Measurements from ENCODE around the gene DDOST.

DNA sequence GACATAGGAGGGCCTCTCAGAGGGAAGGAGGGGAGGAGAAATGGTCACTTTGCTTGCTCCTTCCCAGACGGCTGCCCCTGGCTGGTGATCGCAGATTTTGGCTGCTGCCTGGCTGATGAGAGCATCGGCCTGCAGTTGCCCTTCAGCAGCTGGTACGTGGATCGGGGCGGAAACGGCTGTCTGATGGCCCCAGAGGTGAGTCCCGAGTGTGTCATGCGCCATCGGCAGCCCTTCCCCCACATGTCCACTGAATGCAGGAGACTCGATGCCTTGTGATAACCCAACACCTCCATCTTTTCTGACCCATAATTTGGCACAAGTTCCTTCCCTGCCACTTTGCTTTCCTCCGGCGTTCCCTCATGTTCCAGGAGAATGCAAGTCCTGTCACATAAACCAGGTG is 12.7 kb downstream of the DDOST start:
- TF ChIP-seq, protein P1, sequence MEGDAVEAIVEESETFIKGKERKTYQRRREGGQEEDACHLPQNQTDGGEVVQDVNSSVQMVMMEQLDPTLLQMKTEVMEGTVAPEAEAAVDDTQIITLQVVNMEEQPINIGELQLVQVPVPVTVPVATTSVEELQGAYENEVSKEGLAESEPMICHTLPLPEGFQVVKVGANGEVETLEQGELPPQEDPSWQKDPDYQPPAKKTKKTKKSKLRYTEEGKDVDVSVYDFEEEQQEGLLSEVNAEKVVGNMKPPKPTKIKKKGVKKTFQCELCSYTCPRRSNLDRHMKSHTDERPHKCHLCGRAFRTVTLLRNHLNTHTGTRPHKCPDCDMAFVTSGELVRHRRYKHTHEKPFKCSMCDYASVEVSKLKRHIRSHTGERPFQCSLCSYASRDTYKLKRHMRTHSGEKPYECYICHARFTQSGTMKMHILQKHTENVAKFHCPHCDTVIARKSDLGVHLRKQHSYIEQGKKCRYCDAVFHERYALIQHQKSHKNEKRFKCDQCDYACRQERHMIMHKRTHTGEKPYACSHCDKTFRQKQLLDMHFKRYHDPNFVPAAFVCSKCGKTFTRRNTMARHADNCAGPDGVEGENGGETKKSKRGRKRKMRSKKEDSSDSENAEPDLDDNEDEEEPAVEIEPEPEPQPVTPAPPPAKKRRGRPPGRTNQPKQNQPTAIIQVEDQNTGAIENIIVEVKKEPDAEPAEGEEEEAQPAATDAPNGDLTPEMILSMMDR (IDR thresholded peaks at IDR 0.05), result no peak
- TF ChIP-seq EP300 (IDR thresholded peaks at IDR 0.05) (no peak), POLR2A (IDR thresholded peaks at IDR 0.05) (no peak)
